Smooth muscle cell (in vitro differentiated cells): Measurements from ENCODE around the gene NBAS. TPM values are rescaled to one million over a fixed set of nuclear protein-coding genes. Genes with fewer than 3 reads are reported as not detected.

Experiments
- DNase-seq: peaks from one replicate; lab custom pipeline; 2025; ENCODE audit not compliant: unreplicated experiment; lab: John Stamatoyannopoulos, UW
- H2AFZ ChIP-seq: fragments of 200-600 bp; sonication (generic); 2 replicates; pipeline ENCODE4 v1.6.0; 2016; ENCODE audit warnings: antibody characterized with exemption, low read depth, mild to moderate bottlenecking
- H3F3A ChIP-seq: fragments of 200-600 bp; sonication (generic); 2 replicates; pipeline ENCODE4 v1.6.0; 2017; ENCODE audit warnings: antibody characterized with exemption, low read depth
- H3K27ac ChIP-seq: fragments of 200-600 bp; sonication (generic); 2 replicates; pipeline ENCODE4 v1.5.1; 2016; ENCODE audit warnings: low read depth, mild to moderate bottlenecking
- H3K27me3 ChIP-seq: fragments of 200-600 bp; sonication (generic); 2 replicates; pipeline ENCODE4 v1.6.1; 2016; ENCODE audit warnings: low read depth, mild to moderate bottlenecking
- H3K36me3 ChIP-seq: fragments of 200-600 bp; sonication (generic); 2 replicates; pipeline ENCODE4 v1.5.1; 2016; ENCODE audit warnings: low read depth
- H3K4me1 ChIP-seq: fragments of 200-600 bp; sonication (generic); 2 replicates; pipeline ENCODE4 v1.5.1; 2016; ENCODE audit warnings: low read depth
- H3K4me2 ChIP-seq: fragments of 200-600 bp; sonication (generic); 2 replicates; pipeline ENCODE4 v1.6.0; 2016; ENCODE audit warnings: mild to moderate bottlenecking
- H3K4me3 ChIP-seq: fragments of 200-600 bp; sonication (generic); 2 replicates; pipeline ENCODE4 v1.5.1; 2016; ENCODE audit warnings: mild to moderate bottlenecking
- H3K79me2 ChIP-seq: fragments of 200-600 bp; sonication (generic); 2 replicates; pipeline ENCODE4 v1.6.0; 2016; ENCODE audit warnings: low read depth, mild to moderate bottlenecking
- H3K9ac ChIP-seq: fragments of 200-600 bp; sonication (generic); 2 replicates; pipeline ENCODE4 v1.6.0; 2016; ENCODE audit warnings: low read depth
- H3K9me3 ChIP-seq: fragments of 200-600 bp; sonication (generic); replicated peaks from 2 replicates; pipeline ENCODE4 v1.5.1; 2016; ENCODE audit warnings: low read depth
- H4K20me1 ChIP-seq: fragments of 200-600 bp; sonication (generic); 2 replicates; pipeline ENCODE4 v1.6.0; 2016; ENCODE audit warnings: low read depth
- CTCF ChIP-seq: fragments of 200-600 bp; sonication (generic); IDR thresholded peaks from 2 replicates; pipeline ENCODE4 v1.5.1; 2017; ENCODE audit warnings: borderline replicate concordance, mild to moderate bottlenecking, antibody characterized with exemption; ENCODE audit not compliant: insufficient read depth, poor library complexity, severe bottlenecking
- WGBS: methylation state at CpG from one replicate; pipeline ENCODE4 v1.1.7; 2016; ENCODE audit warnings: low lambda C conversion rate; 5-methylcytosine and 5-hydroxymethylcytosine counted together
- polyA plus RNA-seq: library from polyadenylated mRNA; unstranded; fragments of >200 nt; fragmentation: Nextera tagmentation; extraction: Ambion mirVana; gene quantifications from 2 replicates; pipeline ENCODE4 v1.2.1, GENCODE V29; 2016
- total RNA-seq: library from RNA; depleted of rRNA; stranded (reverse); fragments of >200 nt; gene quantifications from 2 replicates; pipeline ENCODE4 v1.2.3, GENCODE V29; 2014

Gene NBAS
- total and polyA plus RNA-seq, 2 experiments from 2014 or later: 31.2 to 51.1 TPM

GRCh38 chr2:15271276-15271675 is 289.9 kb downstream of the NBAS start:
- H3K9me3 ChIP-seq: no peaks in the 10 kb centered on the region
- no peak overlapping the region for H3K9ac ChIP-seq
- H2AFZ ChIP-seq: no peak overlapping the region
- H4K20me1 ChIP-seq: peaks cover 3% of the 10 kb centered on the region
- peaks cover 4% of the 10 kb centered on the region for H3K36me3 ChIP-seq
- H3K27ac ChIP-seq: no peak overlapping the region
- WGBS: 58% methylated on average over 3 of the region's 3 CpGs
- H3F3A ChIP-seq: no peaks in the 10 kb centered on the region
- TF ChIP-seq CTCF: no peak
- no peaks in the 10 kb centered on the region for H3K27me3 ChIP-seq
- no peak overlapping the region for H3K4me2 ChIP-seq
- no peaks in the 10 kb centered on the region for H3K4me1 ChIP-seq
- DNase-seq: no peak
- no peaks in the 10 kb centered on the region for H3K79me2 ChIP-seq
- H3K4me3 ChIP-seq: no peak overlapping the region

- no peak for DNase-seq
- no peaks in the 10 kb centered on the region for H3K79me2 ChIP-seq
- no peaks in the 10 kb centered on the region for H3K9me3 ChIP-seq
- H3F3A ChIP-seq: no peaks in the 10 kb centered on the region
- no peak overlapping the region for H3K9ac ChIP-seq
- H3K27me3 ChIP-seq: no peaks in the 10 kb centered on the region
- H4K20me1 ChIP-seq: peaks cover 3% of the 10 kb centered on the region
- 83% methylated on average over 4 of the region's 4 CpGs for WGBS
- H3K4me1 ChIP-seq: no peaks in the 10 kb centered on the region
- no peak overlapping the region for H3K4me2 ChIP-seq
- no peak overlapping the region for H3K4me3 ChIP-seq
- H3K27ac ChIP-seq: no peak overlapping the region
- H3K36me3 ChIP-seq: no peaks in the 10 kb centered on the region
- no peak for TF ChIP-seq CTCF
- no peak overlapping the region for H2AFZ ChIP-seq
These were observed 292.1 kb downstream of the NBAS start for GRCh38 chr2:15269043-15269442.

GRCh38 chr2:15265889-15266288 is 295.2 kb downstream of the NBAS start:
- Histone ChIP-seq H3K9ac (no peak overlapping the region), H3K9me3 (no peaks in the 10 kb centered on the region), H3F3A (no peaks in the 10 kb centered on the region), H2AFZ (no peak overlapping the region), H3K36me3 (no peaks in the 10 kb centered on the region), H3K27me3 (no peaks in the 10 kb centered on the region), H3K79me2 (no peaks in the 10 kb centered on the region), H3K27ac (no peak overlapping the region), H4K20me1 (peaks cover 3% of the 10 kb centered on the region), H3K4me3 (no peak overlapping the region), H3K4me1 (no peaks in the 10 kb centered on the region), H3K4me2 (no peak overlapping the region)
- 67% methylated on average over 3 of the region's 3 CpGs for WGBS
- DNase-seq: no peak
- no peak for TF ChIP-seq CTCF

GRCh38 chr2:15263976-15264685 is 297.0 kb downstream of the NBAS start:
- TF ChIP-seq CTCF: no peak
- no peak overlapping the region for H3K27ac ChIP-seq
- H3K79me2 ChIP-seq: no peaks in the 10 kb centered on the region
- no peak overlapping the region for H3K9ac ChIP-seq
- H3K4me1 ChIP-seq: no peaks in the 10 kb centered on the region
- no peaks in the 10 kb centered on the region for H3K27me3 ChIP-seq
- H3K4me3 ChIP-seq: no peak overlapping the region
- H3K4me2 ChIP-seq: no peak overlapping the region
- no peak for DNase-seq
- WGBS: 81% methylated on average over 8 of the region's 8 CpGs
- H2AFZ ChIP-seq: no peak overlapping the region
- peaks cover 3% of the 10 kb centered on the region for H4K20me1 ChIP-seq
- no peaks in the 10 kb centered on the region for H3F3A ChIP-seq
- no peaks in the 10 kb centered on the region for H3K36me3 ChIP-seq
- H3K9me3 ChIP-seq: no peaks in the 10 kb centered on the region
